Measurements from ENCODE around the gene FAM13A. TPM values are rescaled to one million over a fixed set of nuclear protein-coding genes. Genes with fewer than 3 reads are reported as not detected.

Gene FAM13A
- polyA plus RNA-seq, 1 experiment: 9.5 TPM

DNA sequence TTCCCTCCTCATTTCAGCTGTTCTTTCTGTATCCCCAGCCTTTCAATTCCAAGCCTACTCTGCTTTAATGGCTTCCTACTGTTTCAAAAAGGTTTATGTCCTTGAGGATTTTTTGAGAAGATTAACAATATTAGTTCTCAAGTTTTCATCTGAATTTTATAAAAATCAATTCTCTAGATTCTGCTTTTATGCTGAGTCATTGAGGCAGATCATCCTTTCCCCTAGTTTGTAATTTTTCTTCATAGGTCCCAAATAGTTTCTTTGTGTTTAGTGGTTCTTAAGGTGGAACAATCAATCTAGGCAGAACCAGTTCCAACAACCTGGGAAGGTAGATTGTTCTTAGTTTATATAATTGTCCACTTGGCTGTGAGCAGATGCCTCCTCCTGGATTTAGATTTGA lies 259.3 kb downstream of the FAM13A start:
- H3K4me3 ChIP-seq (ENCODE audit: low read depth, low read length): no peak overlapping the region
- DNase-seq (ENCODE audit: low read depth): no peak
- TF ChIP-seq, protein P1, sequence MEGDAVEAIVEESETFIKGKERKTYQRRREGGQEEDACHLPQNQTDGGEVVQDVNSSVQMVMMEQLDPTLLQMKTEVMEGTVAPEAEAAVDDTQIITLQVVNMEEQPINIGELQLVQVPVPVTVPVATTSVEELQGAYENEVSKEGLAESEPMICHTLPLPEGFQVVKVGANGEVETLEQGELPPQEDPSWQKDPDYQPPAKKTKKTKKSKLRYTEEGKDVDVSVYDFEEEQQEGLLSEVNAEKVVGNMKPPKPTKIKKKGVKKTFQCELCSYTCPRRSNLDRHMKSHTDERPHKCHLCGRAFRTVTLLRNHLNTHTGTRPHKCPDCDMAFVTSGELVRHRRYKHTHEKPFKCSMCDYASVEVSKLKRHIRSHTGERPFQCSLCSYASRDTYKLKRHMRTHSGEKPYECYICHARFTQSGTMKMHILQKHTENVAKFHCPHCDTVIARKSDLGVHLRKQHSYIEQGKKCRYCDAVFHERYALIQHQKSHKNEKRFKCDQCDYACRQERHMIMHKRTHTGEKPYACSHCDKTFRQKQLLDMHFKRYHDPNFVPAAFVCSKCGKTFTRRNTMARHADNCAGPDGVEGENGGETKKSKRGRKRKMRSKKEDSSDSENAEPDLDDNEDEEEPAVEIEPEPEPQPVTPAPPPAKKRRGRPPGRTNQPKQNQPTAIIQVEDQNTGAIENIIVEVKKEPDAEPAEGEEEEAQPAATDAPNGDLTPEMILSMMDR (IDR thresholded peaks at IDR 0.05; ENCODE audit: insufficient read depth, low read depth, low read length): no peak
- 0 out of 2 replicates have a peak, but pooled peaks cover 1% of the 10 kb centered on the region for H3K36me3 ChIP-seq (ENCODE audit: control insufficient read depth, insufficient read depth, low read length)
- CTCF ChIA-PET: interaction anchor here (2.3 kb wide), 1 partner anchor 258 kb away, joined by 8 read pairs; no protein-coding TSS in a partner anchor
- POLR2A ChIA-PET: no interaction called here
- H3K27me3 ChIP-seq (ENCODE audit: control insufficient read depth, insufficient read depth, low read length): no peaks in the 10 kb centered on the region

GRCh38 chr4:88796545-88796944 lies 260.4 kb downstream of the FAM13A start:
- Histone ChIP-seq H3K27me3 (ENCODE audit: control insufficient read depth, insufficient read depth, low read length) (no peaks in the 10 kb centered on the region), H3K36me3 (ENCODE audit: control insufficient read depth, insufficient read depth, low read length) (0 out of 2 replicates have a peak, but pooled peaks cover 1% of the 10 kb centered on the region), H3K4me3 (ENCODE audit: low read depth, low read length) (no peak overlapping the region)
- CTCF ChIA-PET: no interaction called here
- DNase-seq (ENCODE audit: low read depth): no peak
- TF ChIP-seq, protein P1 (IDR thresholded peaks at IDR 0.05; ENCODE audit: insufficient read depth, low read depth, low read length): no peak
- POLR2A ChIA-PET: no interaction called here

GRCh38 chr4:88794952-88795351 lies 262.0 kb downstream of the FAM13A start:
- TF ChIP-seq, protein P1 (IDR thresholded peaks at IDR 0.05; ENCODE audit: insufficient read depth, low read depth, low read length): no peak
- ChIA-PET POLR2A (no interaction called here), CTCF (interaction anchor here (0.6 to 1.1 kb wide), 2 partner anchors 10 to 228 kb away, joined by 3 to 4 read pairs; no protein-coding TSS in a partner anchor)
- Histone ChIP-seq H3K4me3 (ENCODE audit: low read depth, low read length) (no peak overlapping the region), H3K36me3 (ENCODE audit: control insufficient read depth, insufficient read depth, low read length) (0 out of 2 replicates have a peak, but pooled peaks cover 1% of the 10 kb centered on the region), H3K27me3 (ENCODE audit: control insufficient read depth, insufficient read depth, low read length) (no peaks in the 10 kb centered on the region)
- DNase-seq (ENCODE audit: low read depth): no peak

- no peak for DNase-seq (ENCODE audit: low read depth)
- TF ChIP-seq, protein P1 (IDR thresholded peaks at IDR 0.05; ENCODE audit: insufficient read depth, low read depth, low read length): no peak
- Histone ChIP-seq H3K36me3 (ENCODE audit: control insufficient read depth, insufficient read depth, low read length) (0 out of 2 replicates have a peak, but pooled peaks cover 1% of the 10 kb centered on the region), H3K27me3 (ENCODE audit: control insufficient read depth, insufficient read depth, low read length) (no peaks in the 10 kb centered on the region), H3K4me3 (ENCODE audit: low read depth, low read length) (no peak overlapping the region)
- ChIA-PET POLR2A (no interaction called here), CTCF (interaction anchor here (0.8 kb wide), 1 partner anchor 191 kb away, joined by 3 read pairs; no protein-coding TSS in a partner anchor)
Measured at GRCh38 chr4:88794087-88794690, 262.8 kb downstream of the FAM13A start.

- no peak for DNase-seq (ENCODE audit: low read depth)
- H3K27me3 ChIP-seq (ENCODE audit: control insufficient read depth, insufficient read depth, low read length): no peaks in the 10 kb centered on the region
- H3K4me3 ChIP-seq (ENCODE audit: low read depth, low read length): no peak overlapping the region
- ChIA-PET POLR2A (no interaction called here), CTCF (interaction anchor here (0.8 to 1.6 kb wide), 2 partner anchors 190 to 254 kb away, joined by 3 to 4 read pairs; no protein-coding TSS in a partner anchor)
- 0 out of 2 replicates have a peak, but pooled peaks cover 1% of the 10 kb centered on the region for H3K36me3 ChIP-seq (ENCODE audit: control insufficient read depth, insufficient read depth, low read length)
- TF ChIP-seq, protein P1 (IDR thresholded peaks at IDR 0.05; ENCODE audit: insufficient read depth, low read depth, low read length): no peak
Measured at GRCh38 chr4:88793475-88793874, 263.5 kb downstream of the FAM13A start.

Data from BJ (cell line).